Panc1 (cell line): ENCODE results near the gene GRID2IP.

Experiments used
- CTCF ChIP-seq: fragments of 450-650 bp; IDR thresholded peaks from 2 replicates; pipeline ENCODE4 v1.5.1; 2017; ENCODE audit warnings: mild to moderate bottlenecking
- POLR2AphosphoS5 ChIP-seq: IDR thresholded peaks from 2 replicates; pipeline ENCODE4 v1.6.1; 2012; ENCODE audit warnings: mild to moderate bottlenecking, low read depth, low read length, moderate library complexity
- SIN3A ChIP-seq: IDR thresholded peaks from 2 replicates; pipeline ENCODE4 v1.6.1; 2012; ENCODE audit warnings: low read depth, mild to moderate bottlenecking, low read length, moderate library complexity, borderline replicate concordance; ENCODE audit not compliant: insufficient read depth
- TCF7L2 ChIP-seq: IDR thresholded peaks from 2 replicates; pipeline ENCODE4 v1.6.1; 2011; ENCODE audit warnings: mild to moderate bottlenecking, low read depth, low read length, inconsistent platforms
- TF ChIP-seq, protein P1 (sequence below), 2 experiments: IDR thresholded peaks; 2 replicates each; pipeline ENCODE4 v1.6.1; 2011 to 2012; ENCODE audit warnings: low read depth in 2 of 2, control low read depth in 1 of 2, low read length in 1 of 2, mild to moderate bottlenecking in 1 of 2, moderate library complexity in 1 of 2; ENCODE audit not compliant: insufficient read depth in 1 of 2

GRCh38 chr7:6547400-6547799, 3.9 kb downstream of the GRID2IP start:
- no peak for TF ChIP-seq TCF7L2
- no peak for TF ChIP-seq CTCF
- TF ChIP-seq POLR2AphosphoS5, result no peak
- TF ChIP-seq, protein P1, sequence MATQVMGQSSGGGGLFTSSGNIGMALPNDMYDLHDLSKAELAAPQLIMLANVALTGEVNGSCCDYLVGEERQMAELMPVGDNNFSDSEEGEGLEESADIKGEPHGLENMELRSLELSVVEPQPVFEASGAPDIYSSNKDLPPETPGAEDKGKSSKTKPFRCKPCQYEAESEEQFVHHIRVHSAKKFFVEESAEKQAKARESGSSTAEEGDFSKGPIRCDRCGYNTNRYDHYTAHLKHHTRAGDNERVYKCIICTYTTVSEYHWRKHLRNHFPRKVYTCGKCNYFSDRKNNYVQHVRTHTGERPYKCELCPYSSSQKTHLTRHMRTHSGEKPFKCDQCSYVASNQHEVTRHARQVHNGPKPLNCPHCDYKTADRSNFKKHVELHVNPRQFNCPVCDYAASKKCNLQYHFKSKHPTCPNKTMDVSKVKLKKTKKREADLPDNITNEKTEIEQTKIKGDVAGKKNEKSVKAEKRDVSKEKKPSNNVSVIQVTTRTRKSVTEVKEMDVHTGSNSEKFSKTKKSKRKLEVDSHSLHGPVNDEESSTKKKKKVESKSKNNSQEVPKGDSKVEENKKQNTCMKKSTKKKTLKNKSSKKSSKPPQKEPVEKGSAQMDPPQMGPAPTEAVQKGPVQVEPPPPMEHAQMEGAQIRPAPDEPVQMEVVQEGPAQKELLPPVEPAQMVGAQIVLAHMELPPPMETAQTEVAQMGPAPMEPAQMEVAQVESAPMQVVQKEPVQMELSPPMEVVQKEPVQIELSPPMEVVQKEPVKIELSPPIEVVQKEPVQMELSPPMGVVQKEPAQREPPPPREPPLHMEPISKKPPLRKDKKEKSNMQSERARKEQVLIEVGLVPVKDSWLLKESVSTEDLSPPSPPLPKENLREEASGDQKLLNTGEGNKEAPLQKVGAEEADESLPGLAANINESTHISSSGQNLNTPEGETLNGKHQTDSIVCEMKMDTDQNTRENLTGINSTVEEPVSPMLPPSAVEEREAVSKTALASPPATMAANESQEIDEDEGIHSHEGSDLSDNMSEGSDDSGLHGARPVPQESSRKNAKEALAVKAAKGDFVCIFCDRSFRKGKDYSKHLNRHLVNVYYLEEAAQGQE (IDR thresholded peaks at IDR 0.05; ENCODE audit: insufficient read depth in 1 of 2, low read depth in 2 of 2, low read length in 1 of 2), result no peak
- no peak for TF ChIP-seq SIN3A
